Measurements from ENCODE around the gene CETN2.
"Not testable (repeated sequence)": the region's sequence is repeated elsewhere in the genome, so short reads cannot be mapped to it uniquely, and the experiment has no call there.

CETN2 gene

DNA sequence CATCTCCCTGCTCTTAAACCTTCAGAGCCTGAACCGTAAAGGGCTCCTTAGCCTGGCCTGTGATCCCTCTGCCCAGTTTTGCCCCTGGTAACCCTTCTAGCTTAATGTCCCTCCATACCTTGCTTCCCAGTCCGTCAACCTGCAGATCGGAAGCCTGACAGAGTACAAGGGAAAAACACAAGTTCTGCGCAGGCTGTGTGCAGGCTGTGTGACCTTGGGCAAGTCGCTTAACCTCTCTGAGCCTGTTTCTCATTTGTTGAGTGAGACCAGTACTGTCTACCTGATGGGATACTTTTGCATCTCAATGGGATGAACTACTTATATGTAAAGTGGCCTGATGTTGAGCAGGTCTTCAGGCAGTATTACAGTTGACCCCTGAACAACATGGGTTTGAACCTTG, 2.0 kb upstream of the CETN2 start:
- DNase-seq (ENCODE audit: low read depth in 2 of 2), result no peak

GRCh38 chrX:152831391-152831790, 834 bp upstream of the CETN2 start:
- DNase-seq (ENCODE audit: low read depth in 2 of 2), result no peak

GRCh38 chrX:152824841-152825374, 5.6 kb downstream of the CETN2 start:
- no peak for DNase-seq (ENCODE audit: low read depth in 2 of 2)

DNA sequence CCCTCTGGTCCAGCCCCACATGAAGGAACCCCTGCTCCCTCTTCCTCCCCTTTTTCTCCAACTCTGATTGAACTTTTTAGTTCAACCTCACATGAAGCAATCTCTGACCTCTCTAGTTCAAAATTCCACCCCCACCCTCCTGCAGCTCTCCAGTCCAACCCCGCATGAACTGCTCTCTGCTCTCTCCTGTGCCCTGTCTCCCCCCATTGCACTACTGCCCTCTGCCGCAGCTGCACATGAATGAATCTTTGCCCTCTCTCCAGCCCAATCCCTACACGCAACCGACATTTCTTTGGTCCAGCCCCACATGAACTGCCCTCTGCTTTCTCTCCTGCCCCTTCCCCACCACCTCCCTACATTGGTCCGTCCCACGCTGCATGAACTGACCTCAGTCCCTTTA, 6.9 kb downstream of the CETN2 start:
- no peak for DNase-seq (ENCODE audit: low read depth in 2 of 2)

- no peak for DNase-seq (ENCODE audit: low read depth in 2 of 2)
Measured at GRCh38 chrX:152822383-152823086, 8.0 kb downstream of the CETN2 start.

DNA sequence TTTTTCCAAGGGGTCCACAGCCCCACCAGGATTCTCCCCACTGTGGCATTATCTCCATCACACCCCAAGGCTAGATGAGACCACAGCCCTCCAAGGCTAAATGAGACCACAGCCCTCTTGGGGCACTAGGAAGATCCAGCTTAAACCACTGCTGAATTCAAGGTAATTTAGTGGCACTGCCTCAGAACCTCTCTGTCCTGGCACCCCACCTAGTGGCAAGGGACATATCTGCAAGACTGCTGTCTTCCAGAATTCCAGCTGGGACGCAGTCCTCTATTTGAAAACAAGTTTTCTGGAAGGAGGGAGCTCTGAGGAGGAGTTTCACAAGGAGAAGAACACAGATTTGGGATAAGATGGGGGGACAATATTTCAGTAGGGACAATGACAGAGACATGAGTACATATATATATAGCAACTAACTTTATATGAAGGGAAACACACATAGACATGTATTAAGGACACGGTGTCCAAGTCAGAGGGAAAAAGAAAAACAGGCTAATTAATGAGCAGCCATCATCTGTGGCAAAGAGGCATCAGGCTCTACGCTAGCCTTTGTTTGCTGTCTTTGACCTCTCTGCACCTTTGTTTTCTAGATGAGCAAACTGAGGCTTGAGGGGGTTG, 9.3 kb downstream of the CETN2 start:
- DNase-seq (ENCODE audit: low read depth in 2 of 2), result no peak

GRCh38 chrX:152819732-152820131, 10.8 kb downstream of the CETN2 start:
- no peak for DNase-seq (ENCODE audit: low read depth in 2 of 2)

DNA sequence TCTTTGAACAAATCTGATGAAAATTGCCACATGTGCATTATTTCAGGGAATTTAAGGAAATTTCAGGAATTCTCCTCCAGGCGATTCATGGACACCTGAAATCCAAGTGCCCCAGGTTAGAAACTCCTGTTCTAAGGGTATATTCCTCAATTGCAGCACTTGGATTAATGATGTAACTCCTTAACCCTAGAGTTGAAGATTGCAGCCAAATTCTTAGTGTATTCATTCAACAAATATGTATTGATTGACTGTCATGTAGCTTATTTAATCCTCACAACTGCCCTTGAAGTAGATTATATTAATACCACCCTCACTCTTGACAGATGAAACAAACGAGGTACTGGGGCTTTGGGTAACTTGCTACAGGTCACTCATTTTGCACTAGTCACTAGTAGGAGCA, 11.3 kb downstream of the CETN2 start:
- DNase-seq (ENCODE audit: low read depth in 2 of 2), result no peak

DNA sequence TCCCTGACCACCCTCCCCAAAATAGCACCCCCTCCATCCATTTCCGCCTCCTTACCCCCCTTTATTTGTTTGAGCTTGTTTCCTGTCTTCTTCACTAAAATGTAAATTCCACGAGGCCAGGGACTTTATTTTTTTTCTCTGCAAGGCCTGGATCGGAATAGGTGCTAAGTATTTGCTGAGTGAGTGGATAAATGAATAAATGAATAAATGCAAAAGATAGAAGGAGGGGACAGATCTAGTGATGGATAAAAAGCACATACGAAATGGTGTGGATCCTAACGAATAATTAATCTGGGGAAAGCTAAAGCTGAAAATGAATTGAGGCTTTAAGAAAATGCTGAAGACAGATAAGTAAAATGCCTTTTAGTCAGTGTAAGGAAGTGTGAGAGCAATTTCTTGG, 12.2 kb downstream of the CETN2 start:
- DNase-seq (ENCODE audit: low read depth in 2 of 2), result no peak

GRCh38 chrX:152817078-152817764, 13.3 kb downstream of the CETN2 start:
- DNase-seq (ENCODE audit: low read depth in 2 of 2), result no peak

GRCh38 chrX:152814048-152814447, 16.5 kb downstream of the CETN2 start:
- no peak for DNase-seq (ENCODE audit: low read depth in 2 of 2)

GRCh38 chrX:152813206-152813605, 17.4 kb downstream of the CETN2 start:
- no peak for DNase-seq (ENCODE audit: low read depth in 2 of 2)

GRCh38 chrX:152810403-152810802, 20.2 kb downstream of the CETN2 start:
- no peak for DNase-seq (ENCODE audit: low read depth in 2 of 2)

- no peak for DNase-seq (ENCODE audit: low read depth in 2 of 2)
Measured at GRCh38 chrX:152806035-152806434, 24.5 kb downstream of the CETN2 start.

GRCh38 chrX:152798945-152799344, 31.6 kb downstream of the CETN2 start:
- DNase-seq (ENCODE audit: low read depth in 2 of 2), result no peak

- not testable (repeated sequence) for DNase-seq (ENCODE audit: low read depth in 2 of 2)
Measured at GRCh38 chrX:152787062-152787461, 43.5 kb downstream of the CETN2 start.
